Caki2 (cell line): ENCODE measurements around the gene SLC35F1. TPM values are rescaled to one million over a fixed set of nuclear protein-coding genes. Genes with fewer than 3 reads are reported as not detected.

Source experiments
- DNase-seq: peaks from one replicate; pipeline ENCODE4 v3.0.0-alpha.2; 2015; ENCODE audit warnings: low read depth
- in situ Hi-C: cut with HindIII; loops from 2 replicates; pipeline ENCODE4 v1.10.0; 2016; ENCODE audit warnings: low sequenced_read_pairs, low pct_unique_long_range_greater_than_20kb, mixed read lengths
- total RNA-seq: library from RNA; depleted of rRNA; stranded (reverse); fragments of >200 nt; shearing (Covaris generic); gene quantifications from 2 replicates; pipeline ENCODE4 v1.2.3, GENCODE V29; 2014; ENCODE audit warnings: low replicate concordance

Gene SLC35F1
- total RNA-seq, 1 experiment from 2014 or later: not detected

- DNase-seq: no peak
- in situ Hi-C loops: no loop called here
These were observed 374.2 kb downstream of the SLC35F1 start for GRCh38 chr6:118281291-118281690.

- DNase-seq: peak; percentile 29
- in situ Hi-C loops: no loop called here
These were observed 376.7 kb downstream of the SLC35F1 start for GRCh38 chr6:118283766-118284165.

- DNase-seq: no peak
- in situ Hi-C loops: no loop called here
These were observed 377.8 kb downstream of the SLC35F1 start for GRCh38 chr6:118284736-118285360.

GRCh38 chr6:118285791-118286190 lies 378.7 kb downstream of the SLC35F1 start:
- no peak for DNase-seq
- in situ Hi-C loops: no loop called here

GRCh38 chr6:118288355-118289124 lies 381.5 kb downstream of the SLC35F1 start:
- in situ Hi-C loops: no loop called here
- no peak for DNase-seq

GRCh38 chr6:118292558-118292957 lies 385.5 kb downstream of the SLC35F1 start:
- no peak for DNase-seq
- in situ Hi-C loops: no loop called here

GRCh38 chr6:118294906-118295305 lies 387.8 kb downstream of the SLC35F1 start:
- in situ Hi-C loops: no loop called here
- DNase-seq: no peak

GRCh38 chr6:118295336-118295735 lies 388.3 kb downstream of the SLC35F1 start:
- in situ Hi-C loops: no loop called here
- DNase-seq: no peak

GRCh38 chr6:118296129-118296901 lies 389.3 kb downstream of the SLC35F1 start:
- in situ Hi-C loops: no loop called here
- DNase-seq: no peak

- DNase-seq: no peak
- in situ Hi-C loops: no loop called here
These were observed 390.8 kb downstream of the SLC35F1 start for GRCh38 chr6:118297821-118298220.

- DNase-seq: no peak
- in situ Hi-C loops: no loop called here
These were observed 391.7 kb downstream of the SLC35F1 start for GRCh38 chr6:118298476-118299427.

GRCh38 chr6:118299457-118299856 lies 392.4 kb downstream of the SLC35F1 start:
- DNase-seq: no peak
- in situ Hi-C loops: no loop called here

- DNase-seq: no peak
- in situ Hi-C loops: no loop called here
These were observed 397.3 kb downstream of the SLC35F1 start for GRCh38 chr6:118304321-118304720.

GRCh38 chr6:118305081-118305480 lies 398.0 kb downstream of the SLC35F1 start:
- in situ Hi-C loops: no loop called here
- DNase-seq: no peak

GRCh38 chr6:118306392-118307238 lies 399.6 kb downstream of the SLC35F1 start:
- in situ Hi-C loops: no loop called here
- DNase-seq: no peak

GRCh38 chr6:118307581-118307980 lies 400.5 kb downstream of the SLC35F1 start:
- no peak for DNase-seq
- in situ Hi-C loops: no loop called here

GRCh38 chr6:118309337-118310093 lies 402.5 kb downstream of the SLC35F1 start:
- in situ Hi-C loops: no loop called here
- DNase-seq: no peak
